ENCODE results near the gene PPP2R5C.

Gene PPP2R5C

GRCh38 chr14:101813171-101813759, 51.8 kb downstream of the PPP2R5C start:
- no peak for DNase-seq

GRCh38 chr14:101813833-101814232, 52.3 kb downstream of the PPP2R5C start:
- DNase-seq: no peak

GRCh38 chr14:101814934-101815333, 53.4 kb downstream of the PPP2R5C start:
- no peak for DNase-seq

GRCh38 chr14:101815994-101816393, 54.5 kb downstream of the PPP2R5C start:
- no peak for DNase-seq

GRCh38 chr14:101817501-101818001, 56.0 kb downstream of the PPP2R5C start:
- DNase-seq: no peak

GRCh38 chr14:101819251-101819990, 57.9 kb downstream of the PPP2R5C start:
- DNase-seq: no peak

- no peak for DNase-seq
Observed at GRCh38 chr14:101820283-101820798, 58.8 kb downstream of the PPP2R5C start.

- no peak for DNase-seq
Observed at GRCh38 chr14:101821528-101821927, 60.0 kb downstream of the PPP2R5C start.

- DNase-seq: no peak
Observed at GRCh38 chr14:101823066-101823465, 61.6 kb downstream of the PPP2R5C start.

GRCh38 chr14:101823511-101824120, 62.1 kb downstream of the PPP2R5C start:
- peak in 1 of 58 donors; percentile 22 for DNase-seq

- no peak for DNase-seq
Observed at GRCh38 chr14:101824339-101824727, 62.8 kb downstream of the PPP2R5C start.

GRCh38 chr14:101825797-101826196, 64.3 kb downstream of the PPP2R5C start:
- DNase-seq: no peak

GRCh38 chr14:101826351-101826750, 64.8 kb downstream of the PPP2R5C start:
- DNase-seq: no peak

- DNase-seq: no peak
Observed at GRCh38 chr14:101827286-101827685, 65.8 kb downstream of the PPP2R5C start.

GRCh38 chr14:101828046-101828445, 66.5 kb downstream of the PPP2R5C start:
- no peak for DNase-seq

- peak in 14 of 58 donors; percentile 20 to 75 (median 46) for DNase-seq
Observed at GRCh38 chr14:101830271-101830670, 68.8 kb downstream of the PPP2R5C start.

- DNase-seq: no peak
Observed at GRCh38 chr14:101833045-101833444, 71.5 kb downstream of the PPP2R5C start.

GRCh38 chr14:101834397-101834796, 72.9 kb downstream of the PPP2R5C start:
- no peak for DNase-seq

GRCh38 chr14:101834800-101835547, 73.5 kb downstream of the PPP2R5C start:
- peak in 4 of 58 donors; percentile 21 to 43 (median 32) for DNase-seq

GRCh38 chr14:101835566-101835965, 74.1 kb downstream of the PPP2R5C start:
- no peak for DNase-seq

GRCh38 chr14:101836135-101836534, 74.6 kb downstream of the PPP2R5C start:
- peak in 1 of 58 donors; percentile 8 for DNase-seq
